NCI-H82 treated with DMSO at 0.1 percent for 48 hours (cell line): Measurements from ENCODE around the gene MYO10.
"Not testable (repeated sequence)": the region's sequence is repeated elsewhere in the genome, so short reads cannot be mapped to it uniquely, and the experiment has no call there.

Experiments used
- DNase-seq: peaks from one replicate; lab custom pipeline; 2025; ENCODE audit not compliant: unreplicated experiment; lab: John Stamatoyannopoulos, UW

The MYO10 gene

GRCh38 chr5:16750445-16750844 is 185.6 kb downstream of the MYO10 start:
- no peak for DNase-seq

- DNase-seq, result no peak
These were observed 186.5 kb downstream of the MYO10 start for GRCh38 chr5:16749626-16750025.

- DNase-seq, result no peak
These were observed 191.8 kb downstream of the MYO10 start for GRCh38 chr5:16744164-16744880.

- no peak for DNase-seq
These were observed 193.2 kb downstream of the MYO10 start for GRCh38 chr5:16742938-16743337.

GRCh38 chr5:16740811-16741392 is 195.2 kb downstream of the MYO10 start:
- DNase-seq, result no peak

GRCh38 chr5:16740066-16740810 is 195.8 kb downstream of the MYO10 start:
- DNase-seq, result peak; percentile 5

- DNase-seq, result not testable (repeated sequence)
These were observed 197.7 kb downstream of the MYO10 start for GRCh38 chr5:16738393-16738792.

GRCh38 chr5:16737620-16738364 is 198.3 kb downstream of the MYO10 start:
- DNase-seq, result no peak

- no peak for DNase-seq
These were observed 198.9 kb downstream of the MYO10 start for GRCh38 chr5:16737209-16737608.

GRCh38 chr5:16736158-16736995 is 199.7 kb downstream of the MYO10 start:
- DNase-seq, result no peak

GRCh38 chr5:16735101-16736060 is 200.7 kb downstream of the MYO10 start:
- DNase-seq, result no peak

- DNase-seq, result no peak
These were observed 202.6 kb downstream of the MYO10 start for GRCh38 chr5:16733331-16734006.

GRCh38 chr5:16732356-16732755 is 203.7 kb downstream of the MYO10 start:
- DNase-seq, result no peak

- DNase-seq, result no peak
These were observed 208.2 kb downstream of the MYO10 start for GRCh38 chr5:16727755-16728325.

GRCh38 chr5:16726538-16726946 is 209.5 kb downstream of the MYO10 start:
- no peak for DNase-seq

- no peak for DNase-seq
These were observed 210.5 kb downstream of the MYO10 start for GRCh38 chr5:16725575-16725974.

- no peak for DNase-seq
These were observed 212.3 kb downstream of the MYO10 start for GRCh38 chr5:16723821-16724220.

- DNase-seq, result no peak
These were observed 214.0 kb downstream of the MYO10 start for GRCh38 chr5:16722097-16722495.
